ENCODE data around the gene WWOX.
A peak's percentile ranks its signal among the peaks of the same experiment; 100 is the strongest.

Gene WWOX

DNA sequence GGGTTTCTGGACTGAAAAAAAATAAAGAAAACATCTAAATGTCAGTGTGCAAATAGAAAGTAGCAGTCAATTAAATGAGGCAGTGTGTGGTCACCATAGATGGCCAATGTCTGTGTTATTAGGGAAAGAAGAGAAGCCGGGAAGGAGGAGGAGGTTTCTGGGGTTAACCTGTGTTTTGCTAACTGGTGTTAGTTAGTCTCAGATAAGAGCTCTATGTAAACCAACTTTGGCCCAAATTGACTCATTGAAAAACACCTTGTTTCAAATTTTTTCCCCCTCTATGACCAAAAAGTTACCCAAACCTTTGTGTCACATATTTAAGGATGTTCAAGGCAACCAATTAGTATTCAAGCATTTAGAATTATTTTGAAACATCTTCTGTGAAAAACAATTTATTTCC is 970.2 kb downstream of the WWOX start:
- peaks cover 13% of the 10 kb centered on the region for H3K27me3 Mint-ChIP-seq
- H3K9me3 Mint-ChIP-seq: no peaks in the 10 kb centered on the region
- H3K36me3 Mint-ChIP-seq (ENCODE audit: low read depth): no peaks in the 10 kb centered on the region
- no peak for DNase-seq
- H3K4me1 Mint-ChIP-seq (ENCODE audit: low read depth): peaks cover 64% of the 10 kb centered on the region
- H3K27ac Mint-ChIP-seq: peak overlapping the region; percentile 66
- H3K4me3 Mint-ChIP-seq: no peak overlapping the region

DNA sequence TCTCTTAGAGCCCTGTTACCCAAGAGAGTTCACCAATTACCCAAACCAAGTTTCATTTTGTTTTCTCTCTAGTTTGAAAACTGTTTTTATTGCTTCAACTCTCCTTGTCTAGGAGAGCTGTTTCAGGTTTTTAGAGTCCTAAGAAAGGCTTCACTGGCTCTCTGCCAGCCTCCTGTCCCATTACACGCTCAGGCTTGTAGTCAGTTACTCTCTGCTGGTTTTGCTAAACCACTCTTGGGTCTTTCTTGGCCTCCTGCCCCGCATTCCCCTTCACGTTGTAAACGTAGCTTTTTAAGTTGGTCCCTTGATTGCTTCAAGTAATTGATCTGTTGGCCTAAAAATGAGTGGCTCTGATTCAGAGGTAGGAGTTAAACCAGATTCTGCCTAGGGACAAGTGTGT is 972.0 kb downstream of the WWOX start:
- H3K4me1 Mint-ChIP-seq (ENCODE audit: low read depth): peaks cover 81% of the 10 kb centered on the region
- H3K36me3 Mint-ChIP-seq (ENCODE audit: low read depth): no peaks in the 10 kb centered on the region
- peaks cover 17% of the 10 kb centered on the region for H3K27me3 Mint-ChIP-seq
- no peak overlapping the region for H3K4me3 Mint-ChIP-seq
- H3K27ac Mint-ChIP-seq: peak overlapping the region; percentile 17
- no peaks in the 10 kb centered on the region for H3K9me3 Mint-ChIP-seq
- DNase-seq: no peak

DNA sequence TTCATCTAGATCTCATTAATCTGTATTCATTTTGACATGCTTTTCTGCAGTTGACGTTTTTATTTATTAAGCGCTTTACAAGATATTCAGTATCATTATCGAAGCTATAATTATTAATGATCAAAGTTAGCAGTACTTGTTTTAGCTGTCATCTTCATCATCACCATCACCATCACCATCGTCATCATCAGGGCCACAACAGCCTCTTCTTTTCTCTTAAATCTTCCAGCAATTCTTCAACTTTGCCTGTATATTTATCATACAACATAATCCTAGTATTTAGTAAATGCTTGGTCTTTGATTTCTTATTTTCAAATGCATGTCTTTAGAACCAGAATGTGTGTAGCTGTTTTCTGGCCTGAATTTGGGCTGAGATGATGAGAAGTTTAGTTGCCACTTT is 973.1 kb downstream of the WWOX start:
- DNase-seq: no peak
- peaks cover 86% of the 10 kb centered on the region for H3K4me1 Mint-ChIP-seq (ENCODE audit: low read depth)
- no peaks in the 10 kb centered on the region for H3K9me3 Mint-ChIP-seq
- no peaks in the 10 kb centered on the region for H3K36me3 Mint-ChIP-seq (ENCODE audit: low read depth)
- H3K27ac Mint-ChIP-seq: no peak overlapping the region
- no peak overlapping the region for H3K4me3 Mint-ChIP-seq
- peaks cover 17% of the 10 kb centered on the region for H3K27me3 Mint-ChIP-seq

DNA sequence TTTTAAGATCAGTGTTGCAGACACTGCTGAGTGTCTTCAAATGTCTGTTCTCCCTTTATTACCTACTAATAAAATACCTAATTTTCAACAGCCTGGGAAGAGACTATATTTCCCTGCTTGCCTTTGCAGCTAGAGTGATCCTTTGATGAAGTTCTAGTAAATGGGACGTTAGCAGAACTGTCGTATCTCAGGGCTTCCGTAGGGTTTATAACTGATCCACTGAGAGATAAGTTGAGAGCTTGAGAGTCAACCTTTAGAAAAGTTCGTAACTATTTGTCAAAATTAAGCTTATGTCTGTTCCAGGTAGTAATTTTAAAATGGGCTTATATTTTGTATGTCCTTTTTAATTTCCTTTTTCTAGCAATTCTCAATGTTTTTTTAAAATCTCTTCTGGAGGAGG is 974.1 kb downstream of the WWOX start:
- Mint-ChIP-seq H3K4me1 (ENCODE audit: low read depth) (peaks cover 88% of the 10 kb centered on the region), H3K9me3 (no peaks in the 10 kb centered on the region), H3K36me3 (ENCODE audit: low read depth) (no peaks in the 10 kb centered on the region), H3K4me3 (peak overlapping the region; percentile 33), H3K27me3 (peaks cover 17% of the 10 kb centered on the region), H3K27ac (peak overlapping the region; percentile 74)
- DNase-seq: no peak

DNA sequence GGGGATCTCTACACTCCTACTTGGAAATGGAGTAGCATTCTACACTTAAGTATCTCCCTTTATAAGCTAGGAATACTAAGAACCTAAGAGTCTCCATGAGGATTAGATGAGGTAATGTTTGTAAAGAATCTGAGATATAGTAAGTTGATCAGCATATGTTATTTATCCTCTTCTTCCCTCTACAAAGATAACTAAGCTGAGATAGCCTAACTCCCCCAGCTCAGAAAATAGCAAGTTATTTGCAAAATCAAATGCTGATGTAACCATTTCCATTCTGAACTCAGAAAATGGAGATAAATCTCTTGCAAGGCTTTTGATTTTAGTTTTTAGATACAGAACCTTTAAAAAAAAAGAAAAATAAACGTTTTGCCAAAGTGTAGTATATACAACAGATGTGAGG is 975.1 kb downstream of the WWOX start:
- Mint-ChIP-seq H3K4me1 (ENCODE audit: low read depth) (peaks cover 90% of the 10 kb centered on the region), H3K9me3 (no peaks in the 10 kb centered on the region), H3K27me3 (peaks cover 17% of the 10 kb centered on the region), H3K4me3 (no peak overlapping the region), H3K27ac (peak overlapping the region; percentile 99), H3K36me3 (ENCODE audit: low read depth) (no peaks in the 10 kb centered on the region)
- no peak for DNase-seq

DNA sequence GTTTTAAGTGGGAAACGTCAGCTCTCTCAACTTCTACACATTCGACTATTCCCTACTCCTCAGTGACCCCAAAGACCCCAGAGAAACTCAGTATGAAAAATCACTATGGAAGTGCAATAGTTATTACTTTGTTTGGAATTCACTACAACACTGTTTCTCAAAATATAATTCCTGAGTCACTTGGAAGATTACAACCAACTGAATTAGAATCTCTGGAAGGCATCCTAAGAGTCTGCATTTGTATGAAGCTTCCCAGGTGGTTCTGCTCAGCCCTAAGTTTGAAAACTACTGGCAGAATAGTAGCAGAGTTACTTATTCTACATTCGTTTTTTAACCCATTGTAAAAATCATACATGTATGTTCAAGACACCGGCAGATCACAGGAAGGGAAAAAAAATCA is 975.5 kb downstream of the WWOX start:
- no peak for DNase-seq
- H3K4me1 Mint-ChIP-seq (ENCODE audit: low read depth): peaks cover 89% of the 10 kb centered on the region
- H3K4me3 Mint-ChIP-seq: no peak overlapping the region
- peak overlapping the region; percentile 99 for H3K27ac Mint-ChIP-seq
- no peaks in the 10 kb centered on the region for H3K36me3 Mint-ChIP-seq (ENCODE audit: low read depth)
- peaks cover 17% of the 10 kb centered on the region for H3K27me3 Mint-ChIP-seq
- H3K9me3 Mint-ChIP-seq: no peaks in the 10 kb centered on the region

DNA sequence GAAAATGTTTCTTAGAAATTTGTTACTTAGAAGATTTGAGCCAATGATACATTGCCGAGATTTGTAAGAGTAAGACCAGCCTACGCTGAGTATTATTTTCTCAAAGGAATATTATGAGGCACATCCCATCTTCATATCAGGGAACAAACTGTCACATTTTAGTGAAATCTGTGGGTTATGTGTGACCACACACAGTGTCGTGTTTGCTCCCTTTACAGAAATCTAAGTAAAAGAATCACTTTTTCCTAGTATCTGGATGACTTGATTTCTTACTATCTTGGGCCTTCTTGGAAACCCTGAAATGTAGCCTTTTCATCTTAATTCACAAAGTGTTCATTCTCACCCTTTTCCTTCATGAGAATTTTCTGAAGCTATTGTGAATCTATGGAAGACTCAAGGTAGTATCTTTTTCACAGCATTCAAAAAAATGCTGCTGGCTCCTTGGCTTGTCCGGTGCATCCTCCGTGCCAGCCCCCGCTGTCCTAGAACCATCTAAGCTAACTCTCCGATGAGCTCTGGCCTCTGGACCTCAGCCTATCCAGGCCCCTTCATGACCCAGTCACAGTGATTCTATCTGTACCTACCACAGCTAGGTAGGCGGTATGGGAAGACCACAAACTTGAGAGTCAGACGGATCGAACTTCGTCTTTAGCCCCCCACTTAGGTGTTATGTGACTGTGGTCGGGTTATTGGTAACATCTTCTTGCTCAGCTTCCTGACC is 976.8 kb downstream of the WWOX start:
- peaks cover 17% of the 10 kb centered on the region for H3K27me3 Mint-ChIP-seq

DNA sequence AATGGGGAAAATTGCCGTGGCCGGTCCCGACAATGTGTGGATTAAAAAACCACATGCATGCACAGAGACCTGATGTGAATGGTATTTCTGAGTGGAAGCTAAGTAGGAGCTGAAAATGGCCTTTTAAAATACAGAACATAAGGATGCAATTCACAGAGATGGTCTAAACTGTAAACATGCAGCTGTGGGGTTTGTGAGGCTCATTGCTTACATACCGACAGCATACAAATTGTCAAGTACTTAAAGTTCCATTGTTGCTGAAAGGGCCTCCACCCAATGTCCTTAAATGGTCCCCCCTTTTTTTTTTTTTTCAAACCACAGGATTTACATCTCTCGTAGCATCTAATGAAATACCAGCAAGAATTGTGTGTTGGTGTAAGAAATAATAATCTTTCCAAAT is 977.9 kb downstream of the WWOX start:
- peaks cover 88% of the 10 kb centered on the region for H3K4me1 Mint-ChIP-seq (ENCODE audit: low read depth)
- H3K4me3 Mint-ChIP-seq: no peak overlapping the region
- H3K27ac Mint-ChIP-seq: peak overlapping the region; percentile 99
- no peaks in the 10 kb centered on the region for H3K9me3 Mint-ChIP-seq
- H3K27me3 Mint-ChIP-seq: peaks cover 16% of the 10 kb centered on the region
- H3K36me3 Mint-ChIP-seq (ENCODE audit: low read depth): no peaks in the 10 kb centered on the region
- no peak for DNase-seq

More for the DNA sequence above, 976.8 kb downstream of the WWOX start:
- Mint-ChIP-seq H3K27ac (peak overlapping the region; percentile 99), H3K9me3 (no peaks in the 10 kb centered on the region), H3K36me3 (ENCODE audit: low read depth) (no peaks in the 10 kb centered on the region), H3K4me1 (ENCODE audit: low read depth) (peaks cover 86% of the 10 kb centered on the region), H3K4me3 (peak overlapping the region; percentile 52)
- peak; percentile 67 for DNase-seq

DNA sequence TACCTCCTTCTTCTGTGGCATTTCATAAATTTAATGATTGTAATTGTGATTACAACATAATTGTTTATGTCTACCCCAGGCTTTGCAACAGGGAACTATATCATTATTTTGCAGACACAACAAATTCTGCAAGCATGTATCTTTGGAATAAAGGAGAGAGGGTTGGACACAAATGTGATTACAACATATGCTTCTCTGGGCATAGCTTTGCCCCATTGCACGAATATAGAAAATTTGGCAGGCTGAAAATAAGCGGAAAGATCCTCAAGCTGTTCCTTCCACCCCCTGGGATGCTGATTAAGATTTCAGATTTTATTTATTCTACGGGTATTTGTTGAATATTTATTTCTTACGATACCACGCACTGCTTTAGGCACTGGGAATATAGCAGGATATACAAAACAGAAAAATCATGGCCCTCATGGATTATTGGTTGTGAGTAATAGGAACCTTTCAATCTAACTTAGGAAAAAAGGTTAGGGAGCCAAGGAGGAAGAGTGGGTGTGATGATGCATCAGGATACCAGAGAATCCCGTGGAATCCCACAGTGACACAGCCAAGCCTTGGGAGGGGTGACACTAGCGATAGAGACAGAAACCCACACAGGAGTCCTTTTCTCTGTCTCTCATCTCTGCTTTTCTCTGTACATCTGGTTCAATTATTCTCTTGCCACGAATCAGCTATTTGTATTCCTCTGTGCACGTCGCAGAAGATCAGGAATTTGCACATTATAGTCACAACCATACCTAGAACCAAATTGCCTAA is 980.4 kb downstream of the WWOX start:
- no peak overlapping the region for H3K4me3 Mint-ChIP-seq
- DNase-seq: no peak
- H3K27me3 Mint-ChIP-seq: peaks cover 1% of the 10 kb centered on the region
- H3K36me3 Mint-ChIP-seq (ENCODE audit: low read depth): no peaks in the 10 kb centered on the region
- no peaks in the 10 kb centered on the region for H3K9me3 Mint-ChIP-seq
- no peak overlapping the region for H3K27ac Mint-ChIP-seq
- peaks cover 89% of the 10 kb centered on the region for H3K4me1 Mint-ChIP-seq (ENCODE audit: low read depth)

DNA sequence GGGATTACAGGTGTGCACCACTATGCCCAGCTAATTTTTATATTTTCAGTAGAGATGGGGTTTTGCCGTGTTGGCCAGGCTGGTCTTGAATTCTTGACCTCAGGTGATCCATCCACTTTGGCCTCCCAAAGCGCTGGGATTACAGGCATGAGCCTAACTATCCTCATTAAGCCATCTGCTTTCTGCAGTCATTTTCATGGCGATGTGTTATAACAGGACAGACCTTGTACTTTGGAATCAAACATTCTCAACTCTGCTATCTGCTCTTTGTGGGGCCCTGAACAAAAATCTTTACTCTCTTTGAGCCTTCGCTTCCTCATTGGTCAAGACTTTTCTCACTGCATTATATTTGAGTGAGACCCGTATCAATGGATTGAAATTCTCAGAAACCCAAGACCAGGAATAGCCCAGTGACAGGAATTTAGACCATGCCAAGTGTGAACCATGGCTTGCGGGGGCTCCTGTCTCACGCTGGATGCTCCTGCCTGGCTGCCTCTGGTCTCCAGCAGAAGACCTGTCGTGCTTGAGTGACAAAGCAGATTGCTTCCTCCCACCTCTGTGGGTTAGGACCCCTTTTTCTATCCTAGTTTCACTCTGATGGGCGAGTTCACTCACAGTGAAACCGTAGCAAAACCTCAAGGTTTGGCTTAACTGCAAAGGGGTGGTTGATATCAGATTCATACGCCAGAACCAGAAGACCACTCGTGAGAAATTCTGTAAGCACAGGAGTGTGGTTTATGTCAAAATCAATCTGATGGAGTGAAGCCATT is 982.0 kb downstream of the WWOX start:
- Mint-ChIP-seq H3K4me3 (no peak overlapping the region), H3K27me3 (peaks cover 2% of the 10 kb centered on the region), H3K36me3 (ENCODE audit: low read depth) (no peaks in the 10 kb centered on the region), H3K9me3 (no peaks in the 10 kb centered on the region), H3K4me1 (ENCODE audit: low read depth) (peaks cover 76% of the 10 kb centered on the region), H3K27ac (peak overlapping the region; percentile 90)
- no peak for DNase-seq

DNA sequence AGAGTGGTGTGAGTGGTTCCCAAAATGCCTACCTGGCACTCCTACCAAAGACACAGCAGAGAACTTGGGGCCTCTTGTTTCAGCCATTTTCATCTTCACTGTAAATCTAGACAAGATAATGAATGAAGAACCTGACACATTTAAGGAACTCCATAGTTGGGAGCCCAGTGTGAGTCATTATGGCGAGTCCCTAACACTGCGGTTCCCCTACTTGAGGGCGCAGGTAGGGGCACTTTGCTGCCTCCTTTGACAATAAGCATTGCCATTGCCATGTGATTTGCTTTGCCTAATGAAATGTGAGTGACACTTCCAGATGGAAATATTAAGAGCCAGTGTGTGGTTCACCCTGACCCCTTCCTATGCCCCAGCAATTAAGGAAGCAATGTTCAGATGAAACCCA is 983.5 kb downstream of the WWOX start:
- Mint-ChIP-seq H3K36me3 (ENCODE audit: low read depth) (no peaks in the 10 kb centered on the region), H3K9me3 (no peaks in the 10 kb centered on the region), H3K27me3 (peaks cover 2% of the 10 kb centered on the region), H3K27ac (peak overlapping the region; percentile 90), H3K4me1 (ENCODE audit: low read depth) (peaks cover 67% of the 10 kb centered on the region), H3K4me3 (no peak overlapping the region)
- DNase-seq: no peak

DNA sequence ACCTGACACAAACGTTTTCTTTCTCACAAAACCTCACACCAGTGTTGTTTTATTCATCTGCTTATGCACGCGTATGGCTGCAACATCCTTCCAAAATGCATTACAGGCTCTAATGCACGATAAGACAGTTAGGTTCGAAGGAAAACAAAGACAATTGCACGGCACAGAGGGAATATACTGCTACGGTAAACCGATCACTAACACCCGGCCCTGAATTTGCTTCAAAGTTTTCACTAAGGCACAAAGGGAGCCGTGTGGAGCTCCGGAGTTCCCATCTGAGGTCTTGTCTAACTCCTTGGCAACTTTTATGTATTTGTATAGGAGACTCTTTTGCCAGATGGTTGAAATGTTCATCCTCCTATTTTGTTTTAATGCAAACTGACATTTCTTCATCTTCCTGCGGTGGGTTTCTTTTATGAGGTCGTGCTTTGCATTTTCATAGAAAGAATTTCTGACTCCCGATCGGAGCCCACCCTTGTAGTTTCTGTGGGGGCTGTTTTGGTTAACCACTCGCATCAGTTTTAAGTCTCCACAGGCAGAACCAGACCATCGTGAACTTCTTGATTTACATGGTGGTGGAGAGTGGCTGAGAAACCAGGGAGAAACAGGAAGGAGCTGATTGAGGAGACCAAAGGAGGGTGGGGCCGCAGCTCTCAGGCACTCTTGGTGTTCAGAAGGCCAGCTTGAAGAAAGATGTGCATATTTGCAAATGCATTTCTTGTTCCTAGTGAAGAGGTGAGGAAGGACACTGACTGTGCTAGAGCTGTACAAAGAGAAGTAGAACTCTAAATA is 984.2 kb downstream of the WWOX start:
- DNase-seq: no peak
- no peaks in the 10 kb centered on the region for H3K9me3 Mint-ChIP-seq
- H3K27ac Mint-ChIP-seq: peak overlapping the region; percentile 70
- H3K27me3 Mint-ChIP-seq: peaks cover 2% of the 10 kb centered on the region
- no peaks in the 10 kb centered on the region for H3K36me3 Mint-ChIP-seq (ENCODE audit: low read depth)
- peaks cover 67% of the 10 kb centered on the region for H3K4me1 Mint-ChIP-seq (ENCODE audit: low read depth)
- H3K4me3 Mint-ChIP-seq: no peak overlapping the region

DNA sequence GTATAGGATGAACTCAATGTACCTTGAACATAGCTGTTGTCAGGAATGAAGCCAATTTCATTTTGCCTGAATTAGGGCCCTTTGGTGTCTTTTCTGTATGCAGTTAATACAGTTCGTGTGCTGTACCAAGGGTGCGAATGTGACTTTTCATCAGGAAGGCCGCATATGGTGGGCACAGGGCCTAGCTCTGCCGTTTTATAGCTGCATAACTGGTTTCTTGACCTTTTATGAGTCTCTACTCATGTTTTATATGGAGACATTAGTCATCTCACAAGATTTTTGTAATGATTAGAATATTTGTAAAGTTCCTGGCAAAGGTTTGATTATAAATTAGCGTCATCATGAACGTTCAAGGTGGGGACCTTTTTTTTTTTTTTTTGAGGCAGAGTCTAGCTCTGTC is 989.5 kb downstream of the WWOX start:
- no peak for DNase-seq
- Mint-ChIP-seq H3K36me3 (ENCODE audit: low read depth) (peaks cover 12% of the 10 kb centered on the region), H3K27ac (peak overlapping the region; percentile 93), H3K4me3 (no peak overlapping the region), H3K4me1 (ENCODE audit: low read depth) (peaks cover 68% of the 10 kb centered on the region), H3K9me3 (peaks cover 6% of the 10 kb centered on the region), H3K27me3 (peaks cover 2% of the 10 kb centered on the region)

DNA sequence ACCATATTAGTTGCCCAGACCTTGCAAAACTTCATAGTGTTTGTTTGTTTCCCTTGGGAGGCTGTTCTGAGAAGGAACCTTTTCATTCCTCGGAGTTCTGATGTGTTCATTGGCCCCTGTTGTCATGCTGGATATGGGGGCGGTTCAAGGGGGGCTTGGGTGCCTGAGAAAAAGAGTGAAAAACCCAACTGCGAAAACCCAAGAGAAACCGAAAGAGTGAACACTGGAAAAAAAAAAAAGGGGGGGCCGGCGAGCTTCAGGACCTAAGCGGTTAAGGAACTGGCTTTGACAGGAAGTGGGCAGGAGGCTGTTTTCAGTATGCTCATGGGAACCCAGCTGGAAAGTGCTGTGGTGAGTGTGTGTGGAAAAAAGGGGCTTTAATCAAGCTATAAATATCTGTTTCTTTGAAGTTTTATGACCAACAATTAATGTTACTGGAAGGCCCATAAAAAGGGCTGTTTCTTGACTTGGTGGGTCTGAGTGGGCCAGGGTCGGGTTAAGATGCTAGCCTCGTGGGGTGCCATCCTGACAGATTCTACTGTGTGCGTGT is 990.4 kb downstream of the WWOX start:
- H3K4me3 Mint-ChIP-seq: peak overlapping the region; percentile 46
- H3K27me3 Mint-ChIP-seq: peaks cover 2% of the 10 kb centered on the region
- peak overlapping the region; percentile 93 for H3K27ac Mint-ChIP-seq
- H3K4me1 Mint-ChIP-seq (ENCODE audit: low read depth): peaks cover 73% of the 10 kb centered on the region
- peaks cover 12% of the 10 kb centered on the region for H3K36me3 Mint-ChIP-seq (ENCODE audit: low read depth)
- H3K9me3 Mint-ChIP-seq: peaks cover 6% of the 10 kb centered on the region
- DNase-seq: peak; percentile 65
